GM12873 (cell line): ENCODE measurements around the gene ARHGEF33.

Source experiments
- TF ChIP-seq, protein P1 (sequence below): IDR thresholded peaks from 2 replicates; pipeline ENCODE4 v1.5.1; 2012; ENCODE audit warnings: low read depth, mild to moderate bottlenecking, moderate library complexity, low read length, control low read depth; ENCODE audit not compliant: insufficient read depth; ENCODE audit errors: missing control alignments

The ARHGEF33 gene

DNA sequence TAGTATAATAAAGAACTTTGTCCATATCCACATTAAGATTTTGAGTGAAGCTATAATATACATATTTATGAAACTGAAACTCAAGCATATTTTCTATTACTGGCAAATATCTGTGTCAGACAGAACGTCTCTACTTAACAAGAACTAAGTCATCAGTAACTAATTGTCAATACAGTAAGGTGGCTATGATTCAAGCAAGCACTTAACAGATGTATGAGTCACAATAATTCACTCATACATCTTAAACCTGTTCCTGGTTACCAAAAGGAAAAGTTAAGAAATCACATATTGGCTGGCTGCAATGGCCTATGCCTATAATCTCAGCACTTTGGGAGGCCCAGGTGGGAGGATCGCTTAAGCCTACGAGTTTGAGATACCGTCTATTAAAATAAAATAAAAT lies 135.2 kb downstream of the ARHGEF33 start:
- TF ChIP-seq, protein P1, sequence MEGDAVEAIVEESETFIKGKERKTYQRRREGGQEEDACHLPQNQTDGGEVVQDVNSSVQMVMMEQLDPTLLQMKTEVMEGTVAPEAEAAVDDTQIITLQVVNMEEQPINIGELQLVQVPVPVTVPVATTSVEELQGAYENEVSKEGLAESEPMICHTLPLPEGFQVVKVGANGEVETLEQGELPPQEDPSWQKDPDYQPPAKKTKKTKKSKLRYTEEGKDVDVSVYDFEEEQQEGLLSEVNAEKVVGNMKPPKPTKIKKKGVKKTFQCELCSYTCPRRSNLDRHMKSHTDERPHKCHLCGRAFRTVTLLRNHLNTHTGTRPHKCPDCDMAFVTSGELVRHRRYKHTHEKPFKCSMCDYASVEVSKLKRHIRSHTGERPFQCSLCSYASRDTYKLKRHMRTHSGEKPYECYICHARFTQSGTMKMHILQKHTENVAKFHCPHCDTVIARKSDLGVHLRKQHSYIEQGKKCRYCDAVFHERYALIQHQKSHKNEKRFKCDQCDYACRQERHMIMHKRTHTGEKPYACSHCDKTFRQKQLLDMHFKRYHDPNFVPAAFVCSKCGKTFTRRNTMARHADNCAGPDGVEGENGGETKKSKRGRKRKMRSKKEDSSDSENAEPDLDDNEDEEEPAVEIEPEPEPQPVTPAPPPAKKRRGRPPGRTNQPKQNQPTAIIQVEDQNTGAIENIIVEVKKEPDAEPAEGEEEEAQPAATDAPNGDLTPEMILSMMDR, result no peak
